H1 (cell line): ENCODE results near the gene CBL. TPM values are rescaled to one million over a fixed set of nuclear protein-coding genes. Genes with fewer than 3 reads are reported as not detected.

Experiments
- EGR1 ChIP-seq: IDR thresholded peaks from 2 replicates; pipeline ENCODE4 v1.6.1; 2011; ENCODE audit warnings: low read depth, low read length, borderline replicate concordance
- HDAC6 ChIP-seq: IDR thresholded peaks from one replicate; pipeline ENCODE4 v1.7.1; 2012; ENCODE audit warnings: low read depth, mild to moderate bottlenecking, inconsistent platforms, low read length, moderate library complexity
- RXRA ChIP-seq: IDR thresholded peaks from 2 replicates; pipeline ENCODE4 v1.6.1; 2011; ENCODE audit warnings: low read depth, mild to moderate bottlenecking, low read length, moderate library complexity; ENCODE audit not compliant: insufficient read depth
- polyA plus RNA-seq, 7 experiments: library from polyadenylated mRNA; depleted of rRNA in 3 of 7; stranded (reverse) in 5 of 7; unstranded in 2 of 7; fragments of >200 nt in 5 of 7; fragments of 200-250 nt in 2 of 7; gene quantifications; 1 replicate in 5 of 7; 2 replicates in 1 of 7; 4 replicates in 1 of 7; pipeline versions ENCODE4 v1.2.1 to v1.2.3, GENCODE V29; 2011 to 2013; ENCODE audit warnings: missing spikeins in 2 of 7, mixed read lengths in 2 of 7
- total RNA-seq: library from RNA; stranded (reverse); fragmentation: NEBNext Ultra II Directional; extraction: Animal tissue kit (Norgen Biotek cat#: 25700); gene quantifications from 2 replicates; pipeline ENCODE4 v1.2.1, GENCODE V29; 2021

The CBL gene
- total and polyA plus RNA-seq, 2 of the 8 experiments (the other 6 are each of a cell fraction or from before 2014, with no cell fraction given), result 23.1 to 57.8 TPM

DNA sequence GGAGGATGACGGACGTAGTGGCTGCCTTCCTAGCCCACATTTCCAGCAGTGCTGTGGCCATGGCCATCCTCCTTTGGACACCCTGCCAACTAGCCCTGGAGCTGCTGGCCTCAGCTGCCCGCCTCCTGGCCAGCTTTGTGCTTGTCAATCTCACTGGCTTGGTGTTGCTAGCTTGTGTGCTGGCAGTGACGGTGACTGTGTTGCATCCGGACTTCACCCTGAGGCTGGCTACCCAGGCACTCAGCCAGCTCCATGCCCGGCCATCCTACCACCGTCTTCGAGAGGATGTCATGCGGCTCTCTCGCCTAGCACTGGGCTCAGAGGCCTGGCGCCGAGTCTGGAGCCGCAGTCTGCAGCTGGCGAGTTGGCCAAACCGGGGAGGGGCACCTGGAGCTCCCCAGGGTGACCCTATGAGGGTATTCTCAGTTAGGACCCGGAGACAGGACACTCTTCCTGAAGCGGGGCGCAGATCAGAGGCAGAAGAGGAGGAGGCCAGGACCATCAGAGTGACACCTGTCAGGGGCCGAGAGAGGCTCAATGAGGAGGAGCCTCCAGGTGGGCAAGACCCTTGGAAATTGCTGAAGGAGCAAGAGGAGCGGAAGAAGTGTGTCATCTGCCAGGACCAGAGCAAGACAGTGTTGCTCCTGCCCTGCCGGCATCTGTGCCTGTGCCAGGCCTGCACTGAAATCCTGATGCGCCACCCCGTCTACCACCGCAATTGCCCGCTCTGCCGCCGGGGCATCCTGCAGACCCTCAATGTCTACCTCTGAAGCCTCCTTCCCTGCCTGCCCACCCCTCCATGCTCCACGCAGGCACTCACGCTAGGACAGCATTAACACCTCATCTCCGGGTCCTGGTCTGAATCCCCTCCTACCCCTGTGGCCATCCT, 129.8 kb downstream of the CBL start (continued):
- TF ChIP-seq RXRA, result no peak
- no peak for TF ChIP-seq HDAC6
- no peak for TF ChIP-seq EGR1
